SK-N-MC (cell line): ENCODE results near the gene HOXC6.

ENCODE experiments used
- DNase-seq: peaks from one replicate; pipeline ENCODE4 v3.0.0-alpha.2; 2011; ENCODE audit warnings: low read depth, low spot score
- H3K27ac ChIP-seq: fragments of 200-600 bp; sonication (generic); 2 replicates; pipeline ENCODE4 v1.5.1; 2016; ENCODE audit warnings: mixed run types
- H3K36me3 ChIP-seq: fragments of 200-600 bp; sonication (generic); 2 replicates; pipeline ENCODE4 v1.6.1; 2017; ENCODE audit warnings: antibody characterized with exemption, low read length, mixed read lengths; ENCODE audit not compliant: insufficient read depth
- H3K4me3 ChIP-seq: fragments of 200-600 bp; sonication (generic); 2 replicates; pipeline ENCODE4 v1.5.1; 2016
- H3K9ac ChIP-seq: fragments of 200-600 bp; sonication (generic); 2 replicates; pipeline ENCODE4 v1.8.0; 2017; ENCODE audit warnings: mixed run types, mixed read lengths; ENCODE audit not compliant: insufficient read length
- H3K9me3 ChIP-seq: fragments of 200-600 bp; sonication (generic); 2 replicates; pipeline ENCODE4 v1.6.1; 2017; ENCODE audit warnings: low read depth, mild to moderate bottlenecking, antibody characterized with exemption, low read length, moderate library complexity, mixed read lengths
- EZH2 ChIP-seq: fragments of 200-600 bp; sonication (generic); IDR thresholded peaks from one replicate; pipeline ENCODE4 v1.6.1; 2017; ENCODE audit warnings: antibody characterized with exemption
- FOXP2 ChIP-seq: optimal IDR thresholded peaks from 2 replicates; pipeline ENCODE3; 2011; ENCODE audit warnings: mild to moderate bottlenecking, moderate library complexity; ENCODE audit not compliant: insufficient read depth; ENCODE audit errors: extremely low read length, control extremely low read depth
- POLR2AphosphoS5 ChIP-seq: IDR thresholded peaks from 2 replicates; pipeline ENCODE4 v1.6.1; 2012; ENCODE audit warnings: mild to moderate bottlenecking, low read depth, low read length, borderline replicate concordance

Gene HOXC6

GRCh38 chr12:54033980-54034784 lies 5.9 kb downstream of the HOXC6 start:
- no peaks in the 10 kb centered on the region for H3K9me3 ChIP-seq
- no peak overlapping the region for H3K27ac ChIP-seq
- H3K36me3 ChIP-seq, result peaks cover 8% of the 10 kb centered on the region
- peak overlapping the region; percentile 78 for H3K4me3 ChIP-seq
- H3K9ac ChIP-seq, result no peak overlapping the region
- no peak for DNase-seq
- TF ChIP-seq POLR2AphosphoS5, result no peak
- TF ChIP-seq EZH2, result no peak
- no peak for TF ChIP-seq FOXP2

- Histone ChIP-seq H3K27ac (no peak overlapping the region), H3K9me3 (no peaks in the 10 kb centered on the region), H3K4me3 (no peak overlapping the region), H3K36me3 (peaks cover 3% of the 10 kb centered on the region), H3K9ac (no peak overlapping the region)
- no peak for DNase-seq
- TF ChIP-seq EZH2 (no peak), POLR2AphosphoS5 (no peak), FOXP2 (no peak)
Measured at GRCh38 chr12:54034785-54035310, 6.6 kb downstream of the HOXC6 start.

GRCh38 chr12:54035568-54036264 lies 7.5 kb downstream of the HOXC6 start:
- H3K36me3 ChIP-seq, result no peaks in the 10 kb centered on the region
- H3K4me3 ChIP-seq, result peak overlapping the region; percentile 78
- no peaks in the 10 kb centered on the region for H3K9me3 ChIP-seq
- no peak for DNase-seq
- TF ChIP-seq POLR2AphosphoS5 (no peak), EZH2 (no peak), FOXP2 (no peak)
- no peak overlapping the region for H3K9ac ChIP-seq
- H3K27ac ChIP-seq, result peak overlapping the region; percentile 80; the same call in 1 of the 2 replicates

- Histone ChIP-seq H3K9me3 (no peaks in the 10 kb centered on the region), H3K27ac (peak overlapping the region; percentile 80), H3K36me3 (no peaks in the 10 kb centered on the region), H3K9ac (no peak overlapping the region), H3K4me3 (peak overlapping the region; percentile 78)
- no peak for DNase-seq
- TF ChIP-seq FOXP2 (no peak), EZH2 (no peak), POLR2AphosphoS5 (no peak)
Measured at GRCh38 chr12:54036620-54037359, 8.6 kb downstream of the HOXC6 start.

GRCh38 chr12:54037360-54038283 lies 9.4 kb downstream of the HOXC6 start:
- Histone ChIP-seq H3K4me3 (peak overlapping the region; percentile 78), H3K9me3 (no peaks in the 10 kb centered on the region), H3K36me3 (no peaks in the 10 kb centered on the region), H3K9ac (peak overlapping the region; percentile 58), H3K27ac (peak overlapping the region; percentile 80)
- DNase-seq, result peak; percentile 90
- TF ChIP-seq POLR2AphosphoS5 (peak; percentile 44; the same call in 1 of the 2 replicates), EZH2 (no peak), FOXP2 (peak; percentile 82)

- peak overlapping the region; percentile 80 for H3K27ac ChIP-seq
- DNase-seq, result no peak
Measured at GRCh38 chr12:54038284-54038870, 10.1 kb downstream of the HOXC6 start.

GRCh38 chr12:54038871-54039414 lies 10.7 kb downstream of the HOXC6 start:
- Histone ChIP-seq H3K9ac (no peak overlapping the region), H3K27ac (no peak overlapping the region; the same call in 1 of the 2 replicates), H3K9me3 (no peaks in the 10 kb centered on the region), H3K4me3 (peak overlapping the region; percentile 78), H3K36me3 (no peaks in the 10 kb centered on the region)
- no peak for TF ChIP-seq FOXP2
- no peak for TF ChIP-seq POLR2AphosphoS5
- DNase-seq, result no peak

More at GRCh38 chr12:54038284-54038870, 10.1 kb downstream of the HOXC6 start:
- H3K9ac ChIP-seq, result peak overlapping the region; percentile 58
- peak overlapping the region; percentile 78 for H3K4me3 ChIP-seq
- H3K36me3 ChIP-seq, result no peaks in the 10 kb centered on the region
- TF ChIP-seq FOXP2, result no peak
- TF ChIP-seq EZH2, result no peak
- TF ChIP-seq POLR2AphosphoS5, result no peak
- H3K9me3 ChIP-seq, result no peaks in the 10 kb centered on the region
